CD14-positive monocyte (primary cell): ENCODE measurements around the gene CCDC117. TPM values are rescaled to one million over a fixed set of nuclear protein-coding genes. Genes with fewer than 3 reads are reported as not detected.
A peak's percentile ranks its signal among the peaks of the same experiment; 100 is the strongest.

Experiments
- DNase-seq, 3 donors: peaks; one replicate each; pipeline ENCODE4 v3.0.0-alpha.2; 2011 to 2022
- H2AFZ ChIP-seq: 2 replicates; pipeline ENCODE4 v1.6.0; 2012; ENCODE audit warnings: mild to moderate bottlenecking, low read depth, low read length, inconsistent platforms; ENCODE audit not compliant: insufficient read depth, poor library complexity, severe bottlenecking
- H3K27ac ChIP-seq, 2 donors: 1 replicate in 1 of 2; 2 replicates in 1 of 2; pipeline ENCODE4 v1.5.1; 2012 to 2013; ENCODE audit warnings: low read length in 2 of 2, control low read depth in 1 of 2, inconsistent platforms in 1 of 2, low read depth in 1 of 2, mild to moderate bottlenecking in 1 of 2
- H3K27me3 ChIP-seq, 2 donors: one replicate each; pipeline versions ENCODE4 v1.6.0 to v1.6.1; 2011 to 2013; ENCODE audit warnings: low read length in 2 of 2; ENCODE audit not compliant: control insufficient read depth in 2 of 2, insufficient read depth in 2 of 2
- H3K36me3 ChIP-seq, 2 donors: replicated peaks in 1 of 2; 1 replicate in 1 of 2; 2 replicates in 1 of 2; pipeline versions ENCODE4 v1.5.1 to v1.6.1; 2012 to 2013; ENCODE audit warnings: low read length in 2 of 2, control low read depth in 1 of 2, inconsistent platforms in 1 of 2, mild to moderate bottlenecking in 1 of 2; ENCODE audit not compliant: insufficient read depth in 2 of 2, control insufficient read depth in 1 of 2
- H3K4me1 ChIP-seq, 2 donors: 1 replicate in 1 of 2; 2 replicates in 1 of 2; pipeline versions ENCODE4 v1.5.1 to v1.6.1; 2012 to 2013; ENCODE audit warnings: low read length in 2 of 2, control low read depth in 1 of 2, inconsistent platforms in 1 of 2, mild to moderate bottlenecking in 1 of 2, moderate library complexity in 1 of 2; ENCODE audit not compliant: insufficient read depth in 2 of 2, control insufficient read depth in 1 of 2
- H3K4me2 ChIP-seq: replicated peaks from 2 replicates; pipeline ENCODE3; 2012; ENCODE audit warnings: low read length, moderate library complexity, mild to moderate bottlenecking; ENCODE audit not compliant: poor library complexity, severe bottlenecking; ENCODE audit errors: extremely low read depth
- H3K4me3 ChIP-seq, 3 experiments: fragments of 200-600 bp in 1 of 3; sonication (generic) in 1 of 3; replicated peaks in 1 of 3; 1 replicate in 2 of 3; 2 replicates in 1 of 3; pipeline ENCODE4 v1.5.1; 2011 to 2013; ENCODE audit warnings: low read length in 3 of 3, mild to moderate bottlenecking in 3 of 3, control low read depth in 2 of 3, low read depth in 2 of 3, inconsistent platforms in 1 of 3, moderate library complexity in 1 of 3
- H3K79me2 ChIP-seq: 2 replicates; pipeline ENCODE4 v1.6.0; 2012; ENCODE audit warnings: mild to moderate bottlenecking, control low read depth, inconsistent platforms, low read length, moderate library complexity; ENCODE audit not compliant: insufficient read depth
- H3K9ac ChIP-seq: 2 replicates; pipeline ENCODE4 v1.6.0; 2017; ENCODE audit warnings: low read length, mild to moderate bottlenecking; ENCODE audit not compliant: insufficient read depth, poor library complexity, severe bottlenecking
- H3K9me3 ChIP-seq, 2 donors: replicated peaks in 1 of 2; 1 replicate in 1 of 2; 2 replicates in 1 of 2; pipeline versions ENCODE4 v1.5.1 to v1.6.1; 2012 to 2013; ENCODE audit warnings: low read length in 2 of 2, control low read depth in 1 of 2; ENCODE audit not compliant: control insufficient read depth in 1 of 2, insufficient read depth in 1 of 2
- H4K20me1 ChIP-seq: 2 replicates; pipeline ENCODE4 v1.6.0; 2012; ENCODE audit warnings: mild to moderate bottlenecking, low read length, control low read depth, moderate library complexity; ENCODE audit not compliant: insufficient read depth
- H3K27ac Mint-ChIP-seq, 7 donors: one replicate each; pipeline ENCODE4 v1.8.0; 2020; ENCODE audit warnings: mild to moderate bottlenecking in 7 of 7, mixed read lengths in 7 of 7, moderate library complexity in 6 of 7, inconsistent platforms in 2 of 7
- H3K27me3 Mint-ChIP-seq, 3 donors: one replicate each; pipeline ENCODE4 v1.8.0; 2021 to 2022; ENCODE audit warnings: low read depth in 3 of 3, mild to moderate bottlenecking in 3 of 3, mixed read lengths in 3 of 3, moderate library complexity in 3 of 3, inconsistent platforms in 1 of 3
- H3K36me3 Mint-ChIP-seq, 2 donors: one replicate each; pipeline ENCODE4 v1.8.0; 2020; ENCODE audit warnings: mixed read lengths in 2 of 2, inconsistent platforms in 1 of 2, mild to moderate bottlenecking in 1 of 2
- H3K4me1 Mint-ChIP-seq: one replicate; pipeline ENCODE4 v1.8.0; 2020; ENCODE audit warnings: mild to moderate bottlenecking, mixed read lengths
- H3K4me3 Mint-ChIP-seq, 2 donors: one replicate each; pipeline ENCODE4 v1.8.0; 2020; ENCODE audit warnings: mild to moderate bottlenecking in 2 of 2, mixed read lengths in 2 of 2, moderate library complexity in 1 of 2
- H3K9me3 Mint-ChIP-seq, 7 donors: one replicate each; pipeline ENCODE4 v1.8.0; 2020 to 2022; ENCODE audit warnings: mixed read lengths in 7 of 7, mild to moderate bottlenecking in 6 of 7, moderate library complexity in 6 of 7, inconsistent platforms in 2 of 7
- WGBS: methylation state at CpG from one replicate; pipeline ENCODE4 v1.1.5; 2013; ENCODE audit warnings: missing lambda C conversion rate; ENCODE audit not compliant: insufficient coverage; 5-methylcytosine and 5-hydroxymethylcytosine counted together
- intact Hi-C, 2 donors: fragments of 100-400 bp; cut with micrococcal nuclease; formaldehyde crosslinking; loops; one replicate each; pipeline versions ENCODE4 v1.15.0 to v1.15.1; 2023
- polyA plus RNA-seq, 3 donors: library from polyadenylated mRNA; depleted of rRNA in 1 of 3; unstranded in 2 of 3; stranded (reverse) in 1 of 3; fragments of 300-500 nt in 2 of 3; fragments of >200 nt in 1 of 3; fragmentation: Illumina TruSeq in 2 of 3; gene quantifications; 1 replicate in 2 of 3; 2 replicates in 1 of 3; pipeline ENCODE4 v1.2.3, GENCODE V29; 2012 to 2021
- TF ChIP-seq, protein P1 (sequence below): fragments of 200-600 bp; IDR thresholded peaks from one replicate; pipeline ENCODE4 v1.8.0; 2022; ENCODE audit warnings: antibody characterized with exemption, mild to moderate bottlenecking

Gene CCDC117
- polyA plus RNA-seq, 3 donors: 6.8 to 12.6 (median 10.3) TPM

- peaks cover 25% of the 10 kb centered on the region for H3K4me1 Mint-ChIP-seq
- H3K9me3 ChIP-seq: no peaks in the 10 kb centered on the region
- H3K4me3 Mint-ChIP-seq: peak overlapping the region; percentile 96 to 98
- no peaks in the 10 kb centered on the region for H3K27me3 ChIP-seq
- peaks cover 18 to 42% of the 10 kb centered on the region in 2 donors for H3K36me3 ChIP-seq
- no peaks in the 10 kb centered on the region for H3K27me3 Mint-ChIP-seq
- H3K9ac ChIP-seq: peak overlapping the region; percentile 81
- DNase-seq: no peak
- peak overlapping the region; percentile 66 to 100 (median 91) for H3K4me3 ChIP-seq
- no peaks in the 10 kb centered on the region for H4K20me1 ChIP-seq
- H3K4me2 ChIP-seq: peak overlapping the region; percentile 81
- H3K79me2 ChIP-seq: peaks cover 63% of the 10 kb centered on the region
- intact Hi-C loops: loop anchor here in 1 of 2 donors (5.0 kb wide), 1 partner anchor 141 kb away; the partner anchor contains the start of gene ZNRF3
- peaks cover 24 to 44% of the 10 kb centered on the region in 2 donors for H3K36me3 Mint-ChIP-seq
- TF ChIP-seq, protein P1, sequence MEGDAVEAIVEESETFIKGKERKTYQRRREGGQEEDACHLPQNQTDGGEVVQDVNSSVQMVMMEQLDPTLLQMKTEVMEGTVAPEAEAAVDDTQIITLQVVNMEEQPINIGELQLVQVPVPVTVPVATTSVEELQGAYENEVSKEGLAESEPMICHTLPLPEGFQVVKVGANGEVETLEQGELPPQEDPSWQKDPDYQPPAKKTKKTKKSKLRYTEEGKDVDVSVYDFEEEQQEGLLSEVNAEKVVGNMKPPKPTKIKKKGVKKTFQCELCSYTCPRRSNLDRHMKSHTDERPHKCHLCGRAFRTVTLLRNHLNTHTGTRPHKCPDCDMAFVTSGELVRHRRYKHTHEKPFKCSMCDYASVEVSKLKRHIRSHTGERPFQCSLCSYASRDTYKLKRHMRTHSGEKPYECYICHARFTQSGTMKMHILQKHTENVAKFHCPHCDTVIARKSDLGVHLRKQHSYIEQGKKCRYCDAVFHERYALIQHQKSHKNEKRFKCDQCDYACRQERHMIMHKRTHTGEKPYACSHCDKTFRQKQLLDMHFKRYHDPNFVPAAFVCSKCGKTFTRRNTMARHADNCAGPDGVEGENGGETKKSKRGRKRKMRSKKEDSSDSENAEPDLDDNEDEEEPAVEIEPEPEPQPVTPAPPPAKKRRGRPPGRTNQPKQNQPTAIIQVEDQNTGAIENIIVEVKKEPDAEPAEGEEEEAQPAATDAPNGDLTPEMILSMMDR: no peak
- peaks cover 11 to 22% of the 10 kb centered on the region in 2 donors for H3K4me1 ChIP-seq
- WGBS: 0% methylated on average over 7 of the region's 18 CpGs
- H3K27ac Mint-ChIP-seq: peak overlapping the region; percentile 81 to 98 (median 92)
- H3K9me3 Mint-ChIP-seq: no peaks in the 10 kb centered on the region
- H2AFZ ChIP-seq: peak overlapping the region; percentile 98
- peak overlapping the region in 1 of 2 donors; percentile 11 for H3K27ac ChIP-seq
Observed at GRCh38 chr22:28741200-28741784, 31.2 kb upstream of the CCDC117 start.

DNA sequence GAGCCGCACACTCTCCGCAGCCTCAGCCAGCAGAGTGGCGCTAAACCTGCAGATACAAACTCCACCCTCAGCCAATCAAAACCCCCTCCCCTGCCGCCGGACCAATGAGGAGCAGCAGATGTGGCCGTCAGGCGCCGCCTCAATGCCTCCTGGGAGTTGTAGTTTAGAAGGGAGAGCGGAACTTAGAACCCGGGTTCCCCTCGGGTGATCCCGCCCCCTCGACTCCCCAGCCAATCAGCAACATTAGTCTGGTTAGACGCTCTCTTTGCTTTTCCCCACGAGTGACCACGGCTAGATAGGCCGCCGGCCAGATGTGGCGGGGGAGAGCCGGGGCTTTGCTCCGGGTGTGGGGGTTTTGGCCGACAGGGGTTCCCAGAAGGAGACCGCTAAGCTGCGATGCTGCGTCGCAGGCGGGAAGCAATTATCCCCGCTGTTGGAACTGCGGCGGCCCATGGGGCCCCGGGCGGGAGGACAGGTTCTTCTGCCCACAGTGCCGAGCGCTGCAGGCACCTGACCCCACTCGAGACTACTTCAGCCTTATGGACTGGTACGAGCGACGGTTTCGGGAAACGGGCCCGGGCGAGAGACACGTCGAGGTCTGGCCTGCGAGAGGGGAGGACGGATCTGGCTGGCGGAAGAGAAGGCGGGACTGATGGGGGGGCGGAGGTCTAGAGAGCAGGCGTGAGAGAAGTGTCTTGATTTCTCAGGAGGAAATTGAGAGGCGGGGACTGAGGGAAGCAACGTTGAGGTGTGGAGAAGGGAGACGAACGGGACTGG is 30.5 kb upstream of the CCDC117 start, which contains the start of the genes CHEK2 and HSCB:
Gene CHEK2 (minus strand): TSS at position 36 of the 777 bp plus-strand sequence. CDS start 7,099 bp downstream, outside the sequence.
Gene HSCB (plus strand): TSS at position 255 of the 777 bp plus-strand sequence. CDS start 57 bp downstream, at position 312.
- peak within 1 kb of the TSS; percentile 66 to 100 (median 91) for H3K4me3 ChIP-seq
- H3K9me3 ChIP-seq: no peaks in the 10 kb centered on the region
- peak within 1 kb of the TSS; percentile 81 for H3K9ac ChIP-seq
- Mint-ChIP-seq H3K27ac (peak within 1 kb of the TSS; percentile 92 to 98 (median 96)), H3K4me1 (peaks cover 25% of the 10 kb centered on the region), H3K36me3 (peaks cover 29 to 47% of the 10 kb centered on the region in 2 donors), H3K4me3 (peak within 1 kb of the TSS; percentile 96 to 98), H3K27me3 (no peaks in the 10 kb centered on the region), H3K9me3 (no peaks in the 10 kb centered on the region)
- peaks cover 57% of the 10 kb centered on the region for H3K79me2 ChIP-seq
- no peaks in the 10 kb centered on the region for H3K27me3 ChIP-seq
- H3K36me3 ChIP-seq: peaks cover 23 to 45% of the 10 kb centered on the region in 2 donors
- peak within 1 kb of the TSS; percentile 85 to 89 for H3K27ac ChIP-seq
- peak; percentile 96 to 98 (median 97) for DNase-seq
- H3K4me2 ChIP-seq: peak within 1 kb of the TSS; percentile 81
- WGBS: under 1% methylated on average over 46 of the region's 54 CpGs
- peak within 1 kb of the TSS; percentile 98 for H2AFZ ChIP-seq
- no peaks in the 10 kb centered on the region for H4K20me1 ChIP-seq
- intact Hi-C loops: loop anchor here (1.0 to 5.0 kb wide), 3 partner anchors 30 to 140 kb away; partner anchors contain the start of genes CCDC117 (in 2 of the 2) and ZNRF3 (in 1 of the 2)
- TF ChIP-seq, protein P1: no peak
- H3K4me1 ChIP-seq: peaks cover 11 to 22% of the 10 kb centered on the region in 2 donors
